COLO829 (cell line): ENCODE data around the gene ACTN3.

ENCODE experiments used
- DNase-seq: peaks from one replicate; pipeline ENCODE4 v3.0.0; 2012; ENCODE audit warnings: low spot score

ACTN3 gene

GRCh38 chr11:66545701-66546367, 869 bp upstream of the ACTN3 start, which contains the start of gene ZDHHC24:
Gene ZDHHC24, minus strand, starts transcription at chr11:66546048. Its CDS starts 45 bp downstream, at chr11:66546003.
- DNase-seq = peak; percentile 95

- no peak for DNase-seq
Measured at GRCh38 chr11:66546966-66547661, 411 bp downstream of the ACTN3 start.

- DNase-seq = no peak
Measured at GRCh38 chr11:66547662-66548009, 933 bp downstream of the ACTN3 start.

- no peak for DNase-seq
Measured at GRCh38 chr11:66548041-66548440, 1.3 kb downstream of the ACTN3 start.

GRCh38 chr11:66548774-66549630, 2.3 kb downstream of the ACTN3 start:
- no peak for DNase-seq

GRCh38 chr11:66549696-66550095, 3.0 kb downstream of the ACTN3 start:
- DNase-seq = no peak

- no peak for DNase-seq
Measured at GRCh38 chr11:66550887-66551286, 4.2 kb downstream of the ACTN3 start.

GRCh38 chr11:66554602-66555001, 7.9 kb downstream of the ACTN3 start:
- no peak for DNase-seq

GRCh38 chr11:66555416-66555815, 8.7 kb downstream of the ACTN3 start:
- no peak for DNase-seq

- no peak for DNase-seq
Measured at GRCh38 chr11:66556086-66556485, 9.4 kb downstream of the ACTN3 start.

GRCh38 chr11:66557733-66558326, 11.1 kb downstream of the ACTN3 start:
- no peak for DNase-seq

GRCh38 chr11:66559142-66559865, 12.6 kb downstream of the ACTN3 start:
- no peak for DNase-seq

- no peak for DNase-seq
Measured at GRCh38 chr11:66559866-66560676, 13.4 kb downstream of the ACTN3 start.

- no peak for DNase-seq
Measured at GRCh38 chr11:66561178-66561974, 14.7 kb downstream of the ACTN3 start.

GRCh38 chr11:66561975-66562248, 15.2 kb downstream of the ACTN3 start:
- DNase-seq = no peak

- no peak for DNase-seq
Measured at GRCh38 chr11:66562275-66562674, 15.6 kb downstream of the ACTN3 start.

GRCh38 chr11:66562907-66563583, 16.3 kb downstream of the ACTN3 start:
- no peak for DNase-seq

GRCh38 chr11:66563832-66564231, 17.1 kb downstream of the ACTN3 start:
- DNase-seq = no peak

- DNase-seq = no peak
Measured at GRCh38 chr11:66564538-66564937, 17.8 kb downstream of the ACTN3 start.

GRCh38 chr11:66564984-66565383, 18.3 kb downstream of the ACTN3 start:
- DNase-seq = no peak
